Epithelial cell of esophagus (primary cell): Measurements from ENCODE around the gene TRMT44.

ENCODE experiments used
- DNase-seq: peaks from one replicate; pipeline ENCODE4 v3.0.0; 2010; ENCODE audit warnings: low read depth
- H3K4me3 ChIP-seq: 2 replicates; pipeline ENCODE4 v1.5.1; 2011; ENCODE audit warnings: mild to moderate bottlenecking, low read length, control low read depth
- TF ChIP-seq, protein P1 (sequence below): IDR thresholded peaks from 2 replicates; pipeline ENCODE4 v1.5.1; 2011; ENCODE audit warnings: low read depth, mild to moderate bottlenecking, low read length, control low read depth, inconsistent platforms; ENCODE audit not compliant: insufficient read depth; ENCODE audit errors: missing control alignments

Gene TRMT44

DNA sequence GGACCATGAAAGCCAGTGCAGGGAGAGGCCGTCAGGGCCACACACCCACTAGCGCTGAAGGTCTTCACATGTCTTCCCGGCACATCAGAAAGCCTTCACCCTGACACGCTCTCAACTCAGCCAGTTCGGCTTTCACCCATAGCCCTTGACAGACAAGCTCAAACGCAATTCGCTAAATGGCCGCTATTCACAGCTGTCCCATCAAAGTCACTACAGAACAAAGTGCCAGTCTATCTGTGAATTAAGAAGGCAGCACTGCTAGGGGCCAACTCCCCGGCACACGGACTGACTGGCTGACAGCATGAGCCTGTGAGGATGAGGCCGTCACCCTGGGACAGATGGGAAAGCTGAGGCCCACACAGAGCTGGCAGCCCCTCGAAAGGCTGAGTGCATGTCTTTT is 45.8 kb upstream of the TRMT44 start:
- TF ChIP-seq, protein P1, sequence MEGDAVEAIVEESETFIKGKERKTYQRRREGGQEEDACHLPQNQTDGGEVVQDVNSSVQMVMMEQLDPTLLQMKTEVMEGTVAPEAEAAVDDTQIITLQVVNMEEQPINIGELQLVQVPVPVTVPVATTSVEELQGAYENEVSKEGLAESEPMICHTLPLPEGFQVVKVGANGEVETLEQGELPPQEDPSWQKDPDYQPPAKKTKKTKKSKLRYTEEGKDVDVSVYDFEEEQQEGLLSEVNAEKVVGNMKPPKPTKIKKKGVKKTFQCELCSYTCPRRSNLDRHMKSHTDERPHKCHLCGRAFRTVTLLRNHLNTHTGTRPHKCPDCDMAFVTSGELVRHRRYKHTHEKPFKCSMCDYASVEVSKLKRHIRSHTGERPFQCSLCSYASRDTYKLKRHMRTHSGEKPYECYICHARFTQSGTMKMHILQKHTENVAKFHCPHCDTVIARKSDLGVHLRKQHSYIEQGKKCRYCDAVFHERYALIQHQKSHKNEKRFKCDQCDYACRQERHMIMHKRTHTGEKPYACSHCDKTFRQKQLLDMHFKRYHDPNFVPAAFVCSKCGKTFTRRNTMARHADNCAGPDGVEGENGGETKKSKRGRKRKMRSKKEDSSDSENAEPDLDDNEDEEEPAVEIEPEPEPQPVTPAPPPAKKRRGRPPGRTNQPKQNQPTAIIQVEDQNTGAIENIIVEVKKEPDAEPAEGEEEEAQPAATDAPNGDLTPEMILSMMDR = no peak
- no peak for DNase-seq
- H3K4me3 ChIP-seq = no peak overlapping the region

DNA sequence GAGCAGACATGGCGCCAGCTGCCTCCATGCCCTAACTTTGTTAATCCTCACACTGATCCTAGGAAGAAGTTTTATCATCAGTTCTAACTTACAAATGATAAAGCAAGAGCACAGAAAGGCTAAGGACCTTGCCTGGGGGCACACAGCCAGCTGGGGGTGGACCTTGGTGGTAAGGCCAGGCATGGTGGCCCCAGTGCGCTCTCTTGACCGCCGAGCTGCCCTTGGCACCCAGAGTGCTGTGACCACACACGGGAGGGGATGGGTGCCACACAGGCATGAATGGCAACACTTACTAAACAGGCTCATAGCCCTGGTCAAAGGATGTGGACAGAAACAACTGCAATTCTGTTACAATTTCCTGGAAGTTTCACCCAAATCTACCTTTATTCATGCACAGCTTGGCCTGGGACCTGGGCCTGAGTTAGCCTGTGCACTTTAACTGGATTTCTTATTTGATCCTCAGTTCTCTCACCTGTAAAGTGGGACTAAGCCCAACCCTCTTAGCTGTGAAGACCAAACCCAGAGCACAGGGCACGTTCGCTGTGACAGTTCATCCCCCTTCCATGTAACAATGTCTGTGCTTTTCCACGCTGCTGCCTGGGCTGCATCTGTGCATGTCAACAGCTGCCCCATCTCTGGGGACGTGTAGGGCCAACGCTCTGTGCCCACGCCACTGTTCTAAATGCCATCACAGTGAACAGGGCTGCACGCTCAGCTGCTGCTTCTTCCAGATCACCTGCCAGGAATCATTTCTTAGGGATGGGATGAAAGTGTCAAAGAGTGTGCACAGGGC is 44.9 kb upstream of the TRMT44 start:
- TF ChIP-seq, protein P1 = no peak
- no peak for DNase-seq
- no peak overlapping the region for H3K4me3 ChIP-seq

GRCh38 chr4:8396762-8397406 is 43.7 kb upstream of the TRMT44 start:
- TF ChIP-seq, protein P1 = no peak

GRCh38 chr4:8398347-8398746 is 42.2 kb upstream of the TRMT44 start:
- TF ChIP-seq, protein P1 = no peak
- no peak for DNase-seq
- H3K4me3 ChIP-seq = no peak overlapping the region

More at GRCh38 chr4:8396762-8397406, 43.7 kb upstream of the TRMT44 start:
- DNase-seq = no peak
- H3K4me3 ChIP-seq = no peak overlapping the region

GRCh38 chr4:8399298-8399697 is 41.3 kb upstream of the TRMT44 start:
- H3K4me3 ChIP-seq = no peak overlapping the region
- TF ChIP-seq, protein P1 = no peak
- DNase-seq = no peak

DNA sequence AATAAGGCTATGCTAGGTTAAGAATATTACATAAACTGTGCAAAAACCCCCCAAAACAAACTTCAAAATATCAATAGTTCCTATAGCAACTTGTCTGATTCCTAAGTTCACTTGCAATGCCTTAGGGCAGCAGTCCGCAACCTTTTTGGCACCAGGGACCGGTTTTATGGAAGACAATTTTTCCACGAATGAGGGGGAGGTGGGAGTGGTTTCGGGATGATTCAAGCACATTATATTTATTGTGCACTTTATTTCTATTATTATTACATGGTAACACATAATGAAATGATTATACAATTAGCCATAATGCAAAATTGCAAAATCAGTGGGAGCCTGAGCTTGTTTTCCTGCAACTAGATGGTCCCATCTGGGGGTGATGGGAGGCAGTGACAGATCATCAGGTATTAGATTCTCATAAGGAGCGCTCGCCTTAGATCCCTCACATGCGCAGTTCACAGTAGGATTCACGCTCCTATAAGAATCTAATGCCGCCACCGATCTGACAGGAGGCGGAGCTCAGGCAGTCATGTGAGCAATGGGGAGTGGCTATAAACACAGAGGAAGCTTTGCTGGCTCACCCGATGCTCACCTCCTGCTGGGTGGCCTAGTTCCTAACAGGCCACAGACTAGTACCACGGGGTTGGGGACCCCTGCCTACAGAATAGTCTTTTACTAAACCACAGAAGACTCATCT is 39.8 kb upstream of the TRMT44 start:
- TF ChIP-seq, protein P1 = no peak
- DNase-seq = no peak
- H3K4me3 ChIP-seq = no peak overlapping the region
